ACC112 (cell line): Measurements from ENCODE around the gene TMEM94.

ENCODE experiments used
- H2AFZ ChIP-seq: fragments of 200-600 bp; sonication (generic); one replicate; pipeline ENCODE4 v1.6.0; 2017; ENCODE audit warnings: antibody characterized with exemption, low read length; ENCODE audit not compliant: unreplicated experiment
- H3K27ac ChIP-seq: fragments of 200-600 bp; sonication (generic); 2 replicates; pipeline ENCODE4 v1.5.1; 2014; ENCODE audit warnings: low read depth, mild to moderate bottlenecking, antibody characterized with exemption, low read length, moderate library complexity
- H3K27me3 ChIP-seq: fragments of 200-600 bp; sonication (generic); 2 replicates; pipeline ENCODE4 v1.6.1; 2014; ENCODE audit warnings: mild to moderate bottlenecking, antibody characterized with exemption, low read length, moderate library complexity, mixed read lengths; ENCODE audit not compliant: insufficient read depth
- H3K36me3 ChIP-seq: fragments of 200-600 bp; sonication (generic); 2 replicates; pipeline ENCODE4 v1.6.1; 2016; ENCODE audit warnings: mild to moderate bottlenecking, antibody characterized with exemption, low read length, moderate library complexity, mixed read lengths; ENCODE audit not compliant: insufficient read depth
- H3K4me1 ChIP-seq: fragments of 200-600 bp; sonication (generic); one replicate; pipeline ENCODE4 v1.6.1; 2016; ENCODE audit warnings: low read length, mixed read lengths; ENCODE audit not compliant: insufficient read depth, unreplicated experiment, control insufficient read depth
- H3K4me3 ChIP-seq: fragments of 200-600 bp; sonication (generic); 2 replicates; pipeline ENCODE4 v1.5.1; 2014; ENCODE audit warnings: mild to moderate bottlenecking, low read depth, low read length
- H3K79me2 ChIP-seq: fragments of 200-600 bp; sonication (generic); one replicate; pipeline ENCODE4 v1.6.0; 2016; ENCODE audit warnings: low read length; ENCODE audit not compliant: control insufficient read depth, unreplicated experiment, insufficient read depth

TMEM94 gene

GRCh38 chr17:75465039-75465438 is 8.6 kb downstream of the TMEM94 start:
- no peaks in the 10 kb centered on the region for H3K27me3 ChIP-seq
- H3K79me2 ChIP-seq = peaks cover 3% of the 10 kb centered on the region
- no peak overlapping the region for H2AFZ ChIP-seq
- no peaks in the 10 kb centered on the region for H3K4me1 ChIP-seq
- no peak overlapping the region for H3K4me3 ChIP-seq
- H3K36me3 ChIP-seq = no peaks in the 10 kb centered on the region
- H3K27ac ChIP-seq = no peak overlapping the region

GRCh38 chr17:75468291-75468754 is 11.9 kb downstream of the TMEM94 start:
- Histone ChIP-seq H3K4me3 (no peak overlapping the region), H3K27ac (no peak overlapping the region), H2AFZ (no peak overlapping the region), H3K4me1 (no peaks in the 10 kb centered on the region), H3K36me3 (no peaks in the 10 kb centered on the region), H3K27me3 (no peaks in the 10 kb centered on the region), H3K79me2 (peaks cover 3% of the 10 kb centered on the region)

GRCh38 chr17:75468779-75469373 is 12.4 kb downstream of the TMEM94 start:
- Histone ChIP-seq H3K36me3 (no peaks in the 10 kb centered on the region), H3K4me3 (no peak overlapping the region), H3K4me1 (no peaks in the 10 kb centered on the region), H3K79me2 (peaks cover 3% of the 10 kb centered on the region), H3K27ac (no peak overlapping the region), H2AFZ (no peak overlapping the region), H3K27me3 (no peaks in the 10 kb centered on the region)

- H2AFZ ChIP-seq = no peak overlapping the region
- H3K4me1 ChIP-seq = no peaks in the 10 kb centered on the region
- H3K27me3 ChIP-seq = no peaks in the 10 kb centered on the region
- no peaks in the 10 kb centered on the region for H3K36me3 ChIP-seq
- no peak overlapping the region for H3K4me3 ChIP-seq
- no peak overlapping the region for H3K27ac ChIP-seq
- H3K79me2 ChIP-seq = peaks cover 3% of the 10 kb centered on the region
Measured at GRCh38 chr17:75471207-75471606, 14.8 kb downstream of the TMEM94 start.

- H3K4me1 ChIP-seq = no peaks in the 10 kb centered on the region
- no peaks in the 10 kb centered on the region for H3K36me3 ChIP-seq
- no peak overlapping the region for H3K27ac ChIP-seq
- H2AFZ ChIP-seq = no peak overlapping the region
- no peaks in the 10 kb centered on the region for H3K27me3 ChIP-seq
- peaks cover 3% of the 10 kb centered on the region for H3K79me2 ChIP-seq
- no peak overlapping the region for H3K4me3 ChIP-seq
Measured at GRCh38 chr17:75472119-75472518, 15.7 kb downstream of the TMEM94 start.

GRCh38 chr17:75473246-75473645 is 16.8 kb downstream of the TMEM94 start:
- H3K36me3 ChIP-seq = no peaks in the 10 kb centered on the region
- H3K4me1 ChIP-seq = no peaks in the 10 kb centered on the region
- peaks cover under 1% of the 10 kb centered on the region for H3K79me2 ChIP-seq
- H3K4me3 ChIP-seq = no peak overlapping the region
- H3K27me3 ChIP-seq = no peaks in the 10 kb centered on the region
- no peak overlapping the region for H2AFZ ChIP-seq
- H3K27ac ChIP-seq = no peak overlapping the region

- Histone ChIP-seq H3K79me2 (no peaks in the 10 kb centered on the region), H3K4me1 (no peaks in the 10 kb centered on the region), H3K27me3 (no peaks in the 10 kb centered on the region), H2AFZ (no peak overlapping the region), H3K27ac (no peak overlapping the region), H3K4me3 (no peak overlapping the region), H3K36me3 (no peaks in the 10 kb centered on the region)
Measured at GRCh38 chr17:75474736-75475135, 18.3 kb downstream of the TMEM94 start.

- H3K4me3 ChIP-seq = no peak overlapping the region
- no peaks in the 10 kb centered on the region for H3K79me2 ChIP-seq
- H3K27me3 ChIP-seq = no peaks in the 10 kb centered on the region
- H3K36me3 ChIP-seq = no peaks in the 10 kb centered on the region
- H2AFZ ChIP-seq = no peak overlapping the region
- no peak overlapping the region for H3K27ac ChIP-seq
- no peaks in the 10 kb centered on the region for H3K4me1 ChIP-seq
Measured at GRCh38 chr17:75475144-75475835, 18.9 kb downstream of the TMEM94 start.

GRCh38 chr17:75475851-75476250 is 19.4 kb downstream of the TMEM94 start:
- Histone ChIP-seq H3K36me3 (no peaks in the 10 kb centered on the region), H3K4me1 (no peaks in the 10 kb centered on the region), H3K27ac (no peak overlapping the region), H3K27me3 (no peaks in the 10 kb centered on the region), H2AFZ (no peak overlapping the region), H3K4me3 (no peak overlapping the region), H3K79me2 (no peaks in the 10 kb centered on the region)

- no peaks in the 10 kb centered on the region for H3K36me3 ChIP-seq
- H3K79me2 ChIP-seq = no peaks in the 10 kb centered on the region
- no peak overlapping the region for H3K27ac ChIP-seq
- H3K4me1 ChIP-seq = no peaks in the 10 kb centered on the region
- H3K27me3 ChIP-seq = no peaks in the 10 kb centered on the region
- no peak overlapping the region for H3K4me3 ChIP-seq
- H2AFZ ChIP-seq = no peak overlapping the region
Measured at GRCh38 chr17:75476271-75476671, 19.8 kb downstream of the TMEM94 start.
